ENCODE measurements around the gene EDDM13.
"Not testable (repeated sequence)": the region's sequence is repeated elsewhere in the genome, so short reads cannot be mapped to it uniquely, and the experiment has no call there.

EDDM13 gene

GRCh38 chr19:56299688-56300087, 27.1 kb downstream of the EDDM13 start:
- no peak for TF ChIP-seq CTCF (IDR thresholded peaks at IDR 0.05; ENCODE audit: low read depth, low read length)
- Histone ChIP-seq H3K4me1 (no peaks in the 10 kb centered on the region; the same call in 1 of the 2 replicates), H3K9me3 (no peaks in the 10 kb centered on the region), H3K27me3 (no peaks in the 10 kb centered on the region), H3K36me3 (no peaks in the 10 kb centered on the region; the same call in 1 of the 2 replicates), H3K4me3 (ENCODE audit: low read depth, low read length) (no peak overlapping the region)
- no peak for DNase-seq

GRCh38 chr19:56301155-56301554, 28.6 kb downstream of the EDDM13 start:
- Histone ChIP-seq H3K4me1 (no peaks in the 10 kb centered on the region; the same call in 1 of the 2 replicates), H3K27me3 (no peaks in the 10 kb centered on the region), H3K36me3 (no peaks in the 10 kb centered on the region; the same call in 1 of the 2 replicates), H3K9me3 (no peaks in the 10 kb centered on the region), H3K4me3 (ENCODE audit: low read depth, low read length) (no peak overlapping the region)
- DNase-seq, result peak; percentile 30
- TF ChIP-seq CTCF (IDR thresholded peaks at IDR 0.05; ENCODE audit: low read depth, low read length), result peak; percentile 31

- Histone ChIP-seq H3K36me3 (no peaks in the 10 kb centered on the region; the same call in 1 of the 2 replicates), H3K4me1 (no peaks in the 10 kb centered on the region; the same call in 1 of the 2 replicates), H3K27me3 (no peaks in the 10 kb centered on the region), H3K4me3 (ENCODE audit: low read depth, low read length) (no peak overlapping the region), H3K9me3 (no peaks in the 10 kb centered on the region)
- TF ChIP-seq CTCF (IDR thresholded peaks at IDR 0.05; ENCODE audit: low read depth, low read length), result no peak
- no peak for DNase-seq
Observed at GRCh38 chr19:56301886-56302620, 29.5 kb downstream of the EDDM13 start.

GRCh38 chr19:56304243-56304642, 31.7 kb downstream of the EDDM13 start:
- Histone ChIP-seq H3K4me3 (ENCODE audit: low read depth, low read length) (no peak overlapping the region), H3K4me1 (no peaks in the 10 kb centered on the region; the same call in 1 of the 2 replicates), H3K27me3 (no peaks in the 10 kb centered on the region), H3K36me3 (no peaks in the 10 kb centered on the region; the same call in 1 of the 2 replicates), H3K9me3 (no peaks in the 10 kb centered on the region)
- DNase-seq, result no peak
- TF ChIP-seq CTCF (IDR thresholded peaks at IDR 0.05; ENCODE audit: low read depth, low read length), result no peak

- no peak for DNase-seq
- no peak for TF ChIP-seq CTCF (IDR thresholded peaks at IDR 0.05; ENCODE audit: low read depth, low read length)
- H3K9me3 ChIP-seq, result no peaks in the 10 kb centered on the region
- H3K4me3 ChIP-seq (ENCODE audit: low read depth, low read length), result no peak overlapping the region
- peaks cover 4% of the 10 kb centered on the region for H3K36me3 ChIP-seq
- H3K27me3 ChIP-seq, result no peaks in the 10 kb centered on the region
- no peaks in the 10 kb centered on the region; the same call in 1 of the 2 replicates for H3K4me1 ChIP-seq
Observed at GRCh38 chr19:56306016-56306415, 33.5 kb downstream of the EDDM13 start.

- H3K4me1 ChIP-seq, H3K36me3 ChIP-seq, DNase-seq: not testable (repeated sequence)
Observed at GRCh38 chr19:56307062-56307461, 34.5 kb downstream of the EDDM13 start.

More at GRCh38 chr19:56307062-56307461, 34.5 kb downstream of the EDDM13 start:
- H3K4me3 ChIP-seq (ENCODE audit: low read depth, low read length); H3K9me3 ChIP-seq; H3K27me3 ChIP-seq: not testable (repeated sequence)

Data from BE2C (cell line).